ENCODE measurements around the gene MAP3K3. TPM values are rescaled to one million over a fixed set of nuclear protein-coding genes. Genes with fewer than 3 reads are reported as not detected.

MAP3K3 gene
- total RNA-seq, 1 donor from 2014 or later = 75.6 TPM

DNA sequence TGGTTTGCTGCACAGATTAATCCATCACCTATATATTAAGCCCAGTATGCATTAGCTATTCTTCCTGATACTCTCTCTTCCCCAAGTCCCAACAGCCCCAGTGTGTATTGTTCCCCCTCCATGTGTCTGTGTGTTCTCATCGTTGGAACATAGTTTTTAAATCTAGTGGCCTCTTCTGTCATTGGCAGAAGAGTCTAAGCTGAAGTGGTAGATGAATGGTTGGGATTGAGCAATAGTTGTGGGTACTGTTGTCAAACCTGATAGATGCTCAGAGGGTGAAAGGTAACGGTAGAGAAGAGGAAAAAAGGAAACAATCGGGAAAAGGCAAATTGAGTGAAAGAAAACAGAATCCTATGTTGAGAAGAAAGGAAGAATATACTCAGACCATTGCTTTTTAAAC, 29.9 kb downstream of the MAP3K3 start:
- H3K27me3 ChIP-seq = no peaks in the 10 kb centered on the region
- peaks cover 33 to 57% of the 10 kb centered on the region in 2 donors for H3K36me3 ChIP-seq
- no peaks in the 10 kb centered on the region for H3K4me1 ChIP-seq
- DNase-seq (ENCODE audit: low spot score in 2 of 2) = no peak
- intact Hi-C loops (cut with DNase I) = no loop called here
- H3K27ac ChIP-seq = no peak overlapping the region
- H3K4me3 ChIP-seq = no peak overlapping the region
- no peaks in the 10 kb centered on the region for H3K9me3 ChIP-seq
- TF ChIP-seq, protein P1, sequence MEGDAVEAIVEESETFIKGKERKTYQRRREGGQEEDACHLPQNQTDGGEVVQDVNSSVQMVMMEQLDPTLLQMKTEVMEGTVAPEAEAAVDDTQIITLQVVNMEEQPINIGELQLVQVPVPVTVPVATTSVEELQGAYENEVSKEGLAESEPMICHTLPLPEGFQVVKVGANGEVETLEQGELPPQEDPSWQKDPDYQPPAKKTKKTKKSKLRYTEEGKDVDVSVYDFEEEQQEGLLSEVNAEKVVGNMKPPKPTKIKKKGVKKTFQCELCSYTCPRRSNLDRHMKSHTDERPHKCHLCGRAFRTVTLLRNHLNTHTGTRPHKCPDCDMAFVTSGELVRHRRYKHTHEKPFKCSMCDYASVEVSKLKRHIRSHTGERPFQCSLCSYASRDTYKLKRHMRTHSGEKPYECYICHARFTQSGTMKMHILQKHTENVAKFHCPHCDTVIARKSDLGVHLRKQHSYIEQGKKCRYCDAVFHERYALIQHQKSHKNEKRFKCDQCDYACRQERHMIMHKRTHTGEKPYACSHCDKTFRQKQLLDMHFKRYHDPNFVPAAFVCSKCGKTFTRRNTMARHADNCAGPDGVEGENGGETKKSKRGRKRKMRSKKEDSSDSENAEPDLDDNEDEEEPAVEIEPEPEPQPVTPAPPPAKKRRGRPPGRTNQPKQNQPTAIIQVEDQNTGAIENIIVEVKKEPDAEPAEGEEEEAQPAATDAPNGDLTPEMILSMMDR (IDR thresholded peaks at IDR 0.05) = no peak

DNA sequence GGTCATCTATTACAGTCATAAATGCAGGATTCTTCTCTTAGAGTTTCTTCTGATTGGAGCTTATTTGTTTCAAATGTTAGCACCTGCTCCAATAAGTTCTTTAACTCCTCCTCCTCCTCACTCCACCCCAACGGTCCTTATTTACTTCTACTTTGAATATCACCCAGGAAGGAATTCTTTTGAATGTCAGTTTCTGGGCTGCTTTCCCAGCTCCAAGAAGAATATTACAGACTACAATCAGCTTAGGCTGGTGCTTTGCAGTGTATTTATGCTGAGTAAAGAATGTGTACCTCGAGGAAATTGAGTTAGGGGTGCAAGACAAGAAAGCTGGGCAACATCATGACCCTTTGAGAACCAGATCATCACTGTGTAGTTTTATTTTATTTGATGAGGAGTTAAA, 30.8 kb downstream of the MAP3K3 start:
- H3K27ac ChIP-seq = no peak overlapping the region
- H3K9me3 ChIP-seq = no peaks in the 10 kb centered on the region
- no peaks in the 10 kb centered on the region for H3K4me1 ChIP-seq
- no peak overlapping the region for H3K4me3 ChIP-seq
- H3K27me3 ChIP-seq = no peaks in the 10 kb centered on the region
- intact Hi-C loops (cut with DNase I) = no loop called here
- TF ChIP-seq, protein P1 (IDR thresholded peaks at IDR 0.05) = no peak
- H3K36me3 ChIP-seq = peaks cover 34 to 55% of the 10 kb centered on the region in 2 donors
- DNase-seq (ENCODE audit: low spot score in 2 of 2) = no peak

DNA sequence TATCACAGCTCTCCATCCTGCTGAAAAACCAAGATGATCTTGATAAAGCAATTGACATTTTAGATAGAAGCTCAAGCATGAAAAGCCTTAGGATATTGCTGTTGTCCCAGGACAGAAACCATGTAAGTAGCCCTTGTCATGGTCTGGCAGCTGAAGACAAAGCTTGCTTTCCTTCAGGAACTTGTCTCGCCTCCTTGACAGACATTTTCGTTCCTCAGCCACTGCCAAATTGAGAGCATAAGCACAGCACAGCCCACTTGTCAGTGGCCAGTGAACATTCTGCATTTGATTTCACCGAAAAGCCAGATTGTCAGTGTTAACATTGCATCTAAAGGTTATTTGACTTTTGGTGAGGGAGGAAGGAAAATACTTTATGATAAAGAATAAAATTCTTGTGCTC, 35.6 kb downstream of the MAP3K3 start:
- no peak overlapping the region for H3K27ac ChIP-seq
- no peaks in the 10 kb centered on the region for H3K27me3 ChIP-seq
- peaks cover 52 to 86% of the 10 kb centered on the region in 2 donors for H3K36me3 ChIP-seq
- H3K9me3 ChIP-seq = no peaks in the 10 kb centered on the region
- intact Hi-C loops (cut with DNase I) = no loop called here
- H3K4me1 ChIP-seq = no peaks in the 10 kb centered on the region
- TF ChIP-seq, protein P1 (IDR thresholded peaks at IDR 0.05) = no peak
- no peak for DNase-seq (ENCODE audit: low spot score in 2 of 2)
- H3K4me3 ChIP-seq = no peak overlapping the region

DNA sequence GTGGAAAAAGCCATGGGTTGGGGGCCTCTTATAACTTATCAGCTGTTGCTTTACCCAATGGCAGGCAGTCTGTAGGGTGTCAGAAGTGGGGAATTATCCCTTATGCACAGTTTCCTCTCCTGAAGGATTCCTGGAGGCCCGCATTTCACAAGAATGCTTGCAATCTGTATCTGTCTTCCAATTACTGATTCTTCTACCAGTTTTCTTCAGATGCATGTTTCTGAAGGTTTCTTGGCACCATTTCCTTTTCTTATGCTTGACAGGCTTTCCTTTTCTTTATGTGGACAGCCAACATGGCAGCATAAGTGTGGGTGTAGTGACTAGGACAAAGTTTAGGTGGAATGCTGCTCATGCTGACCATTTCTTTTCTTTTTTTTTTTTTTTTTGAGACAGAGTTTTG, 36.1 kb downstream of the MAP3K3 start:
- Histone ChIP-seq H3K36me3 (peaks cover 52 to 80% of the 10 kb centered on the region in 2 donors), H3K27me3 (no peaks in the 10 kb centered on the region), H3K27ac (no peak overlapping the region), H3K4me3 (no peak overlapping the region), H3K4me1 (no peaks in the 10 kb centered on the region), H3K9me3 (no peaks in the 10 kb centered on the region)
- no peak for DNase-seq (ENCODE audit: low spot score in 2 of 2)
- TF ChIP-seq, protein P1 (IDR thresholded peaks at IDR 0.05) = no peak
- intact Hi-C loops (cut with DNase I) = no loop called here

DNA sequence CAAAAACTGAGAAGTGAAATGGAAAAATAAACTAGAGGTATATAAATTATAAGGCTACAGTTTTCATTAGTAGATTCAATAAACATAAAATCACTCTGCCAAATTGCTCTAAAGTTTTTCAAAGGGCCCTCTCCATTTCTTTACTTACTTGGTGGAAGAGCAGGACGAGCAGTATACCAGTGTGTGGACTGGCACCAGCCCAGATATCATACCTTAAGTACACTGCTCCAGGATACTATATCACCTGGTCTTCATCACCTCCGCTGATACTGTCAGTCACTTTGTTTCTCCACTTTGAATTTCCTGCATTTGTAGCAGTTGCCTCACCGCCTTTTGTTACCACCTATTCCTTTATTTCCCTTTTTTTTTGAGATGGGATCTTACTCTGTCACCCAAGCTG, 37.6 kb downstream of the MAP3K3 start:
- H3K27ac ChIP-seq = no peak overlapping the region
- H3K36me3 ChIP-seq = peaks cover 42 to 77% of the 10 kb centered on the region in 2 donors
- H3K4me1 ChIP-seq = no peaks in the 10 kb centered on the region
- no peak overlapping the region for H3K4me3 ChIP-seq
- H3K9me3 ChIP-seq = no peaks in the 10 kb centered on the region
- TF ChIP-seq, protein P1 (IDR thresholded peaks at IDR 0.05) = no peak
- DNase-seq (ENCODE audit: low spot score in 2 of 2) = no peak
- H3K27me3 ChIP-seq = no peaks in the 10 kb centered on the region
- intact Hi-C loops (cut with DNase I) = no loop called here

Measured in ascending aorta (tissue), 2 donors.